Hepatocyte (in vitro differentiated cells): ENCODE measurements around the gene RUNX1. TPM values are rescaled to one million over a fixed set of nuclear protein-coding genes. Genes with fewer than 3 reads are reported as not detected.

Experiments
- DNase-seq: peaks from one replicate; pipeline ENCODE4 v3.0.0-alpha.2; 2016; ENCODE audit warnings: low spot score
- H2AFZ ChIP-seq: fragments of 200-600 bp; sonication (generic); 2 replicates; pipeline ENCODE4 v1.6.0; 2016; ENCODE audit warnings: antibody characterized with exemption, mild to moderate bottlenecking
- H3K27ac ChIP-seq: fragments of 200-600 bp; sonication (generic); 2 replicates; pipeline ENCODE4 v1.5.1; 2016; ENCODE audit warnings: mild to moderate bottlenecking
- H3K27me3 ChIP-seq: fragments of 200-600 bp; sonication (generic); 2 replicates; pipeline ENCODE4 v1.6.1; 2016
- H3K36me3 ChIP-seq: fragments of 200-600 bp; sonication (generic); replicated peaks from 2 replicates; pipeline ENCODE4 v1.5.1; 2016; ENCODE audit warnings: low read depth; ENCODE audit not compliant: insufficient read depth
- H3K4me1 ChIP-seq: fragments of 200-600 bp; sonication (generic); 2 replicates; pipeline ENCODE4 v1.5.1; 2016; ENCODE audit warnings: mild to moderate bottlenecking, moderate library complexity; ENCODE audit not compliant: insufficient read depth
- H3K4me2 ChIP-seq: fragments of 200-600 bp; sonication (generic); 2 replicates; pipeline ENCODE4 v1.6.0; 2016
- H3K4me3 ChIP-seq: fragments of 200-600 bp; sonication (generic); 2 replicates; pipeline ENCODE4 v1.5.1; 2016; ENCODE audit warnings: mild to moderate bottlenecking
- H3K79me2 ChIP-seq: fragments of 200-600 bp; sonication (generic); 2 replicates; pipeline ENCODE4 v1.6.0; 2017; ENCODE audit warnings: mild to moderate bottlenecking
- H3K9me2 ChIP-seq: fragments of 200-600 bp; sonication (generic); replicated peaks from 2 replicates; pipeline ENCODE4 v1.6.0; 2017; ENCODE audit warnings: mild to moderate bottlenecking; ENCODE audit not compliant: insufficient read depth
- H3K9me3 ChIP-seq: fragments of 200-600 bp; sonication (generic); 2 replicates; pipeline ENCODE4 v1.5.1; 2016; ENCODE audit warnings: low read depth, mild to moderate bottlenecking
- H4K20me1 ChIP-seq: fragments of 200-600 bp; sonication (generic); 2 replicates; pipeline ENCODE4 v1.6.0; 2016; ENCODE audit warnings: mild to moderate bottlenecking; ENCODE audit not compliant: insufficient read depth, poor library complexity, severe bottlenecking
- CTCF ChIP-seq: fragments of 200-600 bp; sonication (generic); IDR thresholded peaks from 2 replicates; pipeline ENCODE4 v1.5.1; 2016; ENCODE audit warnings: antibody characterized with exemption, mild to moderate bottlenecking; ENCODE audit not compliant: poor library complexity
- EZH2 ChIP-seq: fragments of 200-600 bp; sonication (generic); IDR thresholded peaks from 2 replicates; pipeline ENCODE4 v1.6.1; 2016; ENCODE audit warnings: antibody characterized with exemption, mild to moderate bottlenecking, borderline replicate concordance
- EZH2phosphoT487 ChIP-seq: fragments of 200-600 bp; sonication (generic); IDR thresholded peaks from one replicate; pipeline ENCODE4 v1.6.1; 2018; ENCODE audit warnings: antibody characterized with exemption, mild to moderate bottlenecking, low read depth, moderate library complexity; ENCODE audit not compliant: unreplicated experiment, severe bottlenecking
- WGBS: methylation state at CpG from one replicate; pipeline ENCODE4 v1.1.6; 2016; ENCODE audit warnings: low lambda C conversion rate; ENCODE audit errors: missing lambda C conversion rate; 5-methylcytosine and 5-hydroxymethylcytosine counted together
- polyA plus RNA-seq: library from polyadenylated mRNA; unstranded; fragments of >200 nt; fragmentation: Nextera tagmentation; extraction: Ambion mirVana; gene quantifications from 2 replicates; pipeline ENCODE4 v1.2.1, GENCODE V29; 2016
- total RNA-seq: library from RNA; depleted of rRNA; stranded (reverse); fragments of >200 nt; gene quantifications from 2 replicates; pipeline ENCODE4 v1.2.3, GENCODE V29; 2014

The RUNX1 gene
- total and polyA plus RNA-seq, 2 experiments from 2014 or later: 8.5 to 10.9 TPM

GRCh38 chr21:34790834-34791233, 258.3 kb downstream of the RUNX1 start:
- WGBS: 47% methylated on average over 3 of the region's 3 CpGs
- no peaks in the 10 kb centered on the region for H3K27me3 ChIP-seq
- H2AFZ ChIP-seq: no peak overlapping the region
- no peak overlapping the region for H3K27ac ChIP-seq
- no peaks in the 10 kb centered on the region for H3K9me3 ChIP-seq
- H3K9me2 ChIP-seq: no peaks in the 10 kb centered on the region
- H3K36me3 ChIP-seq: no peaks in the 10 kb centered on the region
- H3K4me2 ChIP-seq: no peak overlapping the region
- TF ChIP-seq EZH2phosphoT487: no peak
- no peak for TF ChIP-seq EZH2
- TF ChIP-seq CTCF: no peak
- no peaks in the 10 kb centered on the region for H3K79me2 ChIP-seq
- DNase-seq: no peak
- peaks cover 21% of the 10 kb centered on the region for H3K4me1 ChIP-seq
- no peaks in the 10 kb centered on the region for H4K20me1 ChIP-seq
- no peak overlapping the region for H3K4me3 ChIP-seq

- WGBS: 60% methylated on average over 6 of the region's 6 CpGs
- no peaks in the 10 kb centered on the region for H3K9me2 ChIP-seq
- no peaks in the 10 kb centered on the region for H3K27me3 ChIP-seq
- DNase-seq: no peak
- H3K79me2 ChIP-seq: no peaks in the 10 kb centered on the region
- H3K4me3 ChIP-seq: no peak overlapping the region
- TF ChIP-seq EZH2phosphoT487 (no peak), EZH2 (no peak), CTCF (no peak)
- H4K20me1 ChIP-seq: no peaks in the 10 kb centered on the region
- no peak overlapping the region for H2AFZ ChIP-seq
- no peak overlapping the region for H3K4me2 ChIP-seq
- no peak overlapping the region for H3K27ac ChIP-seq
- no peaks in the 10 kb centered on the region for H3K36me3 ChIP-seq
- H3K4me1 ChIP-seq: peaks cover 17% of the 10 kb centered on the region
- no peaks in the 10 kb centered on the region for H3K9me3 ChIP-seq
Measured at GRCh38 chr21:34790341-34790740, 258.8 kb downstream of the RUNX1 start.

- no peak for DNase-seq
- no peak overlapping the region for H3K4me2 ChIP-seq
- H3K79me2 ChIP-seq: no peaks in the 10 kb centered on the region
- no peak overlapping the region for H2AFZ ChIP-seq
- no peak overlapping the region for H3K4me3 ChIP-seq
- H4K20me1 ChIP-seq: no peaks in the 10 kb centered on the region
- H3K9me2 ChIP-seq: no peaks in the 10 kb centered on the region
- H3K4me1 ChIP-seq: peaks cover 3% of the 10 kb centered on the region
- 94% methylated on average over 1 of the region's 1 CpG for WGBS
- no peak overlapping the region for H3K27ac ChIP-seq
- H3K36me3 ChIP-seq: no peaks in the 10 kb centered on the region
- H3K9me3 ChIP-seq: no peaks in the 10 kb centered on the region
- no peak for TF ChIP-seq EZH2
- no peak for TF ChIP-seq EZH2phosphoT487
- TF ChIP-seq CTCF: no peak
- H3K27me3 ChIP-seq: no peaks in the 10 kb centered on the region
Measured at GRCh38 chr21:34788879-34789278, 260.2 kb downstream of the RUNX1 start.

GRCh38 chr21:34783815-34784214, 265.3 kb downstream of the RUNX1 start:
- H3K9me3 ChIP-seq: no peaks in the 10 kb centered on the region
- H3K9me2 ChIP-seq: no peaks in the 10 kb centered on the region
- H3K36me3 ChIP-seq: no peaks in the 10 kb centered on the region
- no peak for DNase-seq
- no peak overlapping the region for H3K4me3 ChIP-seq
- no peaks in the 10 kb centered on the region for H4K20me1 ChIP-seq
- no peak overlapping the region for H3K4me2 ChIP-seq
- no peak overlapping the region for H3K27ac ChIP-seq
- no peaks in the 10 kb centered on the region for H3K79me2 ChIP-seq
- H3K27me3 ChIP-seq: no peaks in the 10 kb centered on the region
- no peak overlapping the region for H2AFZ ChIP-seq
- 95% methylated on average over 2 of the region's 2 CpGs for WGBS
- H3K4me1 ChIP-seq: no peaks in the 10 kb centered on the region
- no peak for TF ChIP-seq EZH2phosphoT487
- TF ChIP-seq CTCF: no peak
- TF ChIP-seq EZH2: no peak
